ENCODE measurements around the gene FBXL7.

The FBXL7 gene

DNA sequence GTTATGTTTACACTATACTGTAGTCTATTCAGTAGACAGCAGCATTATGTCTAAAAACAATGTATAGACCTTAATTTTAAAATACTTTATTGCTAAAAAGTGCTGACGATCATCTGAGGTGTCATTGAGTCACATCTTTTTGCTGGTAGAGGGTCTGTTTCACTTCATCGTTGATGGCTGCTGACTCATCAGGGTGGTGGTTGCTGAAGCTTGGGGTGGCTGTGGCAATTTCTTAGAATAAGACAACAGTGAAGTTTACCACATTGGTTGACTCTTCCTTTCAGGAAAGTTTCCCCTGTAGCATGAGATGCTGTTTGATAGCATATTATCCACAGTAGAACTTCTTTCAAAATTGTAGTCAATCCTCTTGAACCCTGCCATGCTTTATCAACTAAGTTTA lies 150.3 kb downstream of the FBXL7 start:
- DNase-seq (ENCODE audit: low read depth in 2 of 3, low spot score in 1 of 3), result no peak

DNA sequence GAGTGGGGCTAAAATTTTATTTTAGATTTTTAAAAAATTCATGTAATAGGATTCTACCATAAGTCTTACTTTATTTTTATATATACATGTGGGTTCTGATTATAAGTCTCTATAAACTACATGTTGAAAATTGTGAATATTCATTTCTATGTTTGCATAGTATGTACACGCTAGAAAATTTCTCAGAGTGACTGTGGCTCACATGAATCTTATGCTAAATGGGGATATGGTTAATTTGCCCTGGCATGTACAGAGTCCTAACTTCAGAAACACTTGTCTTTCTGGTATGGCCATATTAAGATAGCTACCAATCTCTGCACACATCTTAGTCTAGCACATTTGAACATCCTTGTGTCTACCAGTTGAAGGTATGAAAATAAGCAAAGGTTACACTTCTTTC lies 154.8 kb downstream of the FBXL7 start:
- DNase-seq (ENCODE audit: low read depth in 2 of 3, low spot score in 1 of 3), result no peak

DNA sequence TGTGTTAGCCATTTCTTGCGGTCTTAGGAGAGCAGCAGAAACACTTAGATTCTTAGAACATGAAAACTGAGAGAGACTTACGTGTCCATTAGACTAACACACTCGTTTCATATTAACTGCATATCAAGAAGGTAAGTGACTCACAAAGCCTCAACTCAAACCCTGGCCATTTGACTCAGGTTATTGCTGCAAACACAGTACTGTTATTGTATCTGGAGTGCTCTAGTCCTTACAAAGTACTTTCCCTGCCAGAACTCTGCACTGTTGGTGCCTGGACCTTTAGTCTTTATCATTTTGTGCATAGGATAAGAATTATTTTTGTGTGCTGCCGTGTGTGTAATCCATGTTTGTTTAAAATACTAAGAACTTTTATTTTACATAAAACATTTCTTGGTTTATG lies 155.7 kb downstream of the FBXL7 start:
- no peak for DNase-seq (ENCODE audit: low read depth in 2 of 3, low spot score in 1 of 3)

DNA sequence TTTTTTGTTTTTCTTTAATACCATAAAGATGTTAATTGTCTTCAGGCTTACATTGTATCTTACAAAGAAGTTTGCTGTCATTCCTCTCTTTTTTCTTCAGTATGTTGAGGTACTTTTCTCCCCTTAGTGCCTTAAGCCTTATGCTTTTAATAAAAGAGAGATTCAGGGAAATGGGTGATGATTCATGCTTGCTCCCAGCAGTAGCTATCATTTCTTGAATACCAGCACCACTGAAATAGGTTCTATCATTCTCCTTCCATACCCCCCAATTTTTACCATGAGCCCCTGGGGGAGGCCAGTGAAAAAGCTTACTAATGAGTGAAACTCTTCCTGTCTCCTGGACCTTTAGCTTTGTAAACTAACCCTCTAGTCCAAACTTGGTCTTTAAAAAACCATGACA lies 165.0 kb downstream of the FBXL7 start:
- no peak for DNase-seq (ENCODE audit: low read depth in 2 of 3, low spot score in 1 of 3)

DNA sequence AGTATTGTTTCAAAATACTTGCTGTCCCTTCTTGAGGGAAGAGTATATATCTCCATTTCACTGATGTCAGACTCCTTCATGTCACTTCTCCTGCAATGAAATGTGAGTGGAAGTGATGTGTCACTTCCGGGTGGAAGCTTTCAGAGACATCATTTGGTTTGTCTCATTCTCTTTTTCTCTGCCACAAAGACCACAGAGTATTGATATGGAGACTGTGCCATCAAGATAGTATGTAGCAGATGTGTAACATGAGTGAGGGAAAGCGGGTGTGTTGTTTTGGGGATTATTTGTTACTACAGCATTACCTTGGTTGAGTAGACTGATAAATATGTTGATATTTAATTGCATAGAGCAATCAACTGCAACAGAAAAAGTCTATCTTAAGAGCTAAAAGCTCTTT lies 169.8 kb downstream of the FBXL7 start:
- DNase-seq (ENCODE audit: low read depth in 2 of 3, low spot score in 1 of 3), result no peak

DNA sequence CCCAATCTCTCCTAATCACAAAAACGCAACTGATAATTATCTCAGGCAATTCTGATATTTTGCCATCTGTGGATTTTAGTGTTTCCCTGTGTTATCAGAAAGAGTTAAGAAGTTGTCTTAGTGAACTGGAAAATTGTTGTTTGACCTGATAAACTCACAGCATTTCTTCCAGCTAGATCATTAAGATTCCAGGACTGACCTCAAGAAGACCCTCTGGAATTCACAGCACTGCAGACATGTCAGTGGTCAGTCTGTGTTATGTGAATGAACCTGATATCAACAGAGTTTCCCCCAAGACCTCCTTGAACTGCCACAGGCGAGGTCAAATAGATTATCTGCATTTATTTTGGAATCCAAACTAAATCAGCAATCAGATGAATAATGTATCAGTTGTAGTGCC lies 174.7 kb downstream of the FBXL7 start:
- no peak for DNase-seq (ENCODE audit: low read depth in 2 of 3, low spot score in 1 of 3)

DNA sequence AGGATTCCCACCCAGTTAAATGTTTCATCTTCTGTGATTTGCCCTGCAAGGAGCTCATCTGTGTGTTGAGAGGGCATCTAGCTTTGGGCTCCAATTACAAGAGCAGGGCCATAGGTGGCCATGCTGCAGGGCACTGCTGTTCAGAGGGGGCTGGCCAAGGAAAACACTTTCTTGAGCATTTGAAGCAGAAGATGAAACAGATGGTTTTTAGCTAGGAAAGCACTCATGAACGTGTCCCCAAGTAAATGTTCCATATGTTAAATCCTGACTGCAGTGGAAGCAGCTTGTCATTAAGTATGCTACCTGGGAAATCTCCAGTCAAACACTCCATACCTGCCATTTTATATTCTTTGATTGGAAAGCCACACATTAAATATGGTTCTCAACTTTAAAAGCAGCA lies 176.6 kb downstream of the FBXL7 start:
- DNase-seq (ENCODE audit: low read depth in 2 of 3, low spot score in 1 of 3), result no peak

DNA sequence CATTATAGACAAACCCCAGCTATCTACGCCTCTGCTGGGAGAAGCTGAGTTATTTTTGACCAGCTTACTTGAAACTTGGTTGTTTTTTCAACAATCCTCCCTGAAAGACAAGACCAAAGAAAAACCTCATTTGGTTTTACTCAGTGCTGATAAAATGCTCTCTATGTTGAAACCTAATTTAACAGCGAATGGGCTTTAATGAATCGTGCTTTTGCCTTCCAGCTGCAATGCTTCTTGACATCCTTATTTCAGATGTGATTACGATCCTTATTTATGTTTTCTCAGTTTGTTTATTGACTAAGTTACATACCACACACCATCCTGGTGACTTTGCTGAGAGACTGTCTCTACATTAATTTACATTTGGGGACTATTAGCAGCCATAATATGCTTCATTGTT lies 179.2 kb downstream of the FBXL7 start:
- no peak for DNase-seq (ENCODE audit: low read depth in 2 of 3, low spot score in 1 of 3)

DNA sequence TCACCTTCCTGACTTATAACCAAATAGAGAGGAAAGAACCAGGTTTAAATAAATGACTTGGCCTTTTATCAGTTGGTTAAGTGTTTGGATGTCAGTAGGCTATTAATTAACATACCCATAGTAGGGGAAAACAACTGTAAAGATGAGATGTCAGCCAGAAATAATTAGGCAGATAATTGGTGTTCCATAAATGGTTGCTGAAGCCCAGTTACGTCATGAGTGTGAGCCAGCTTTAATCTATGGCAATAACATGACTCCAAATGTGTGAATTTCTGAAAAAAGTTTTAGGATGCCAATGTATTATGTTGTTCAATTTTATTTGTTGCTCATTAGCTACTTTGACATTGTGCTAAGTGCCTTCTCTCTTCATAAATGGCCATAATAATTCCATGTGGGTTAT lies 180.5 kb downstream of the FBXL7 start:
- DNase-seq (ENCODE audit: low read depth in 2 of 3, low spot score in 1 of 3), result no peak

DNA sequence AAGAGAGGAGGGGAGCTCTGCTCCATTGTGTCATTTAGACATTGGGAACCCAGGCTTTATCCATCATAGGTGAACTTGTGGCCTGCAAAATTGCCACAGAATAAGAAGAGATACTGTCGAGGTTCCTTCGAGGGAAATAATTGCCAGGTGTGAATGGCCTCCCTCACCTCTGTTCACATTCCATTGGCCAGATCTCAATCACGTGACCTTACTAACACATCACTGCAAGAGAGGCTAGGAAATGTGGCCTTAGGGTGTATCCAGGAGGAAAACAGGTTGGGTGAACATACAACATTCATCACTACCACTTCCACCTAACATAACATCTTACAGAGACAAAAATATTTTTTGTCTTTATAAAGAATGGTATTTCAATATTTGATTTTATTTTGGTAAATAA lies 182.1 kb downstream of the FBXL7 start:
- DNase-seq (ENCODE audit: low read depth in 2 of 3, low spot score in 1 of 3), result no peak

DNA sequence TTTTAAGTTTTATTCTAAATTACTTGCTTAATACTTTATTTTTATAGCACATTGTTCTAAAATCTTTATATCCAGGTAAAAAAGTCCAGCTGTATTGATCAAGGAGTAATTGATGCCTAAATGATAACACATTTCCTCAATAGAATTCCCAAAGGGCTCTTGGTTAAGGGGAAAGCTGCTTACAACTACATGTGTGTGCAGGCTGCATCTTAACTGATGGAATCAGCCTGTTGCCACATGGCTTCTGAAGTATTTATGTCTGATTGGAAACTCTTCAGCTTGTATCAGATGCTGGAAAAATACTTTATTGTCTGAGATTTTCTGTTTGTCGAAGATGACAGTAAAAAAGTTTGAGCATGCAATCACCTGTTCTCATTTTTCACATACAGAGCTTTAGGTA lies 182.6 kb downstream of the FBXL7 start:
- no peak for DNase-seq (ENCODE audit: low read depth in 2 of 3, low spot score in 1 of 3)

DNA sequence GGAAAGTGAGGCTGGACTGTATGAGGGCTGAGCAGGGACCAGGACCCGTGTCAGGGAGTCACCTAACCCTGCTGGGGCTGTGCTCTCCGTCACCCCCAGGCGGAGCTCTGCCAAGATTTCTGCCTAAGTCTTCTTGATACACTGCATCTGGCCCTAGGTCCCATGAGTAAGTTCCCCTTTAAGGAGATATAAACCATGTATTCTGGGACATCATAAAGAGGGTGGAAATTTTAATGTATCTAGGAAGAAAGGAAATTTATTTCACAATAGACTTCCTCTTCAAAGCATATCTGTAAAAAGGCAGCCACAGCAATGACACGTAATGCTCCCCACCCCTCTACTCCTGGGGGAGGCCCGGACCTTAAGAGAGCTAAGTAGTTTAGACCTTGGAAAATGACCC lies 183.4 kb downstream of the FBXL7 start:
- DNase-seq (ENCODE audit: low read depth in 2 of 3, low spot score in 1 of 3), result no peak

DNA sequence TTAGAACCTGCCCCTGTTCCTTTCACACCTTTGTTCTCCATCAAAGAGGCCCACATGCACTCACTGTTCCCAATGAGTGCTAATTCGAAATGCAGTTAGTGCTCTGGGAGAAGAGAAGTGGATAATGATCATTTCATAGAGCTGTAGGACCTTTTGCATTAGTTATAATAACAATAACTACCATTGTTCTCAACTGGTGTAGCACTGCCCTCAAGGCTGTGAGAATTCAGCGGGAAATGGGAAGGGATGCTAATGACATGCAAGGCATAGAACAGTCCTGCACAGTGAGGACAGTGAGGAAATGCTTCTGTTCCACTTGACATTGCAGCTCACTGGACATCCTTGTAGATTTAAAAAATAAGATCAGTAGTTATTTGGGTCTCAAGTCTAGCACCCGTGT lies 187.4 kb downstream of the FBXL7 start:
- DNase-seq (ENCODE audit: low read depth in 2 of 3, low spot score in 1 of 3), result no peak

DNA sequence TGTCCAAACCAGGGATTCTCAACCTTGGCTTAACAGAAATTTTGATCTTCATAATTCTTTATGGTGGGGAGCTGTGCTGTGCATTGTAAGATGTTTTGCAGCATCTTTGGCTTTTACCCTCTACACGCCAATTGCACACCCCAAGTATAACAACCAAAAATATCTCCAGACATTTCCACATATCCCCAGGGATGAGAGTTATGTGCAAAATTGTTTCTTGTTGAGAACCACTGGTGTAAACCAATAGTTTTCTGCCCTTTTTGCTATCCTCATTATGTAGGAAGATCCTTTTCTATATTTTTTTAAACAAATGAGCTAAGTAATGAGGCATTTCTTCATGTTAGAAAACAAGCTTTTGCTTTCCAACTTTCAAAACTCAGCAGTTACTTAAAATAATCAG lies 189.9 kb downstream of the FBXL7 start:
- DNase-seq (ENCODE audit: low read depth in 2 of 3, low spot score in 1 of 3), result no peak

DNA sequence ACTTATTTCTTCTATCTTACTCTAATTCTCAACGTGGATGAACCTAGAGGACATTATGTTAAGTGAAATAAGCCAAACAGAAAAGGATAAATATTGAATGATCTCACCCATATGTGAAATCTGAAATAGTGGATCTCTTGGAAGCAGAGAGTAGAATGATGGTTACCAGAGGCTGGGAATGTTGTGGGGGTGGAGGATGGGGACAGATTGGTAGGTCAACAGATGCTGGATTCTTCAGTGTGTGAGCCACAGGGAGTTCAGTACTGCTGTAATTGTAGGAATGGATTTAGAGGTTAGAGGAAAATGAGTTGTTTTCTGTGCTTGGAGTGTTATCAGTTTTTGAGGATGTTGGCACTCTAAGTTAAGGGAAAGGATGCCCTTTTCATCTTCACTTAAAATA lies 190.6 kb downstream of the FBXL7 start:
- DNase-seq (ENCODE audit: low read depth in 2 of 3, low spot score in 1 of 3), result no peak

DNA sequence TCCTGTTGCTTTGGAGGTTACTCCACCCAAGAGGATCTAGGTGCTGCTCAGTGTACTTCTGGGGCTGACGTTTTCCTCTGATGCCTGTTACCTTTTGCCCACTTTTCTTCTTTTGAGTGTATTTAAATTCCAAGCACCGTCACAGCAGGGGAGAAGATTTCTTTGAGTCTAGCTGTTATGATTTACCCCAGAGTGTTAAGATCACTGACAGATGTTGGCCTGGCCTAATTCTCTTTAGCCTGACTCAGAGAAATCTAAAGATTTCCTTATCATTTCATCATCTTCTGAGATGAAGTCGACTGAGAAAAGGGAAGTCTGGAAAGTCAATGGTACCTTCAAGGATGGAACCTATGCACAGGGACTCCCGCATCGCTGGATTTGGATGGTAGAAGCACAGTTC lies 191.5 kb downstream of the FBXL7 start:
- no peak for DNase-seq (ENCODE audit: low read depth in 2 of 3, low spot score in 1 of 3)

DNA sequence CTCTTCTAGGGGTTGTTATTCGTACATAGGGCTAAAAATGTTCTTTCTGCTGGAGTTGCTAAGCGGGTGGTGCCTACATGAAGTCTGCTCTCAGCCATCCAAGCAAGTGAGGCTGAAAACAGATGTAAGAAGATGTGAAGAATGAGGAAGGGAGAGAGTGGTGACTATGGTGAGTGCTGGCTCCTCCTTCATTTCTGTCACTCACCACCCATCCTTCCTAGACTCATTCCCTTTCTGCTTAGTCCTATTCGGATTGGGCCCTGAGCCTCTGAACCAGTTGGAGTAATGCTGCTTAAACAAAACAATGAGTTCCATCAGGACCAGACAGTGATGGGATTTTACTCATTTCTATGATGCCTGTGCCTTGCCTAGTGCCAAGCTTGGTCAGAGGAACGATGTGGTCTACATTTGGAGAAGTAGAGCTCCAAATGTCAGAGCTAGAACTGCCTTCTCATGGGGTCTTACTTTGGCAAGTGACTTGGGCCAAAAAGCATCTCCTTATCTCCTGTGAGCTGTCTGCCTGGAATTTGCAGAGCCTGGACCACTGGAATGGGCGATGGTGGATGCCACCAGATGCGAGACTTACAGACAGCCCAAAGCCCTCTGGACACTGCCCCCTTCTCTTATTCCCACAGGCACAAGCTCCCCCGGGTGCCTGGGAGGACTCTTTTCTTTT lies 192.9 kb downstream of the FBXL7 start:
- DNase-seq (ENCODE audit: low read depth in 2 of 3, low spot score in 1 of 3), result no peak

DNA sequence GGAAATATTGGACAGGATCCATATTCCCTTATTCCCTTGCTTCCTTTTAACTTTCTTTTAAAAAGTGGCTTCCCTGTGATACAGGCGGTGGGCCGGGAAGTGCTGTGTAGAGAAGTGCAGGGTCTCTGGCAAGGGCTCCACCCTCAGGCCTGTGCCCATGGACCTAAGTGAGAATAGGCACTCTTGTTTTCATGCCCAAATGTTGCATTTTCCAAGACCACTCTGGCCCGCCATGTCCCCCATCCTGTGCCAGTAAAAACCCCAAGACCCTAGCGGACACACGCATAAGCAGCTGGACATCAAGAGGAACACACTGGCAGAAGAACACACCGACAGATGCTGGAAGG lies 193.4 kb downstream of the FBXL7 start:
- DNase-seq (ENCODE audit: low read depth in 2 of 3, low spot score in 1 of 3), result no peak

DNA sequence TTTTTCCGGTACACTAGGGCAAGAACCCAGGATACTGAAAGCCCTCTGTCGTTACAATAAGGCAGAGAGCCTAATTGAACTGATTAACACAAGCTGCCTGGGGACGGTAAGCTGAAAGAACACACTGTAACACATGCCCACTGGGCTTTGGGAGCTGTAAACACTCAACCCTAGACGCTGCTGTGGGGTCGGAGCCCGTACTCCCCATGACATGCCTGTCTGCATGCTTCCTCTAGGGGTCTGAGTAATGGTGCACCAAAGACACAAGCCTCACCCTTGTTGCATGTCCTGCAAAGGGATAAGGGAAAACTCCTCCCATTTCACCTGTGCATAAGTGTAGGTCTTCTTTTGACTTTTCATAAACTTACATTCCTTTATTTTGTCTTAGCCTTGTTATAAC lies 194.0 kb downstream of the FBXL7 start:
- DNase-seq (ENCODE audit: low read depth in 2 of 3, low spot score in 1 of 3), result no peak

DNA sequence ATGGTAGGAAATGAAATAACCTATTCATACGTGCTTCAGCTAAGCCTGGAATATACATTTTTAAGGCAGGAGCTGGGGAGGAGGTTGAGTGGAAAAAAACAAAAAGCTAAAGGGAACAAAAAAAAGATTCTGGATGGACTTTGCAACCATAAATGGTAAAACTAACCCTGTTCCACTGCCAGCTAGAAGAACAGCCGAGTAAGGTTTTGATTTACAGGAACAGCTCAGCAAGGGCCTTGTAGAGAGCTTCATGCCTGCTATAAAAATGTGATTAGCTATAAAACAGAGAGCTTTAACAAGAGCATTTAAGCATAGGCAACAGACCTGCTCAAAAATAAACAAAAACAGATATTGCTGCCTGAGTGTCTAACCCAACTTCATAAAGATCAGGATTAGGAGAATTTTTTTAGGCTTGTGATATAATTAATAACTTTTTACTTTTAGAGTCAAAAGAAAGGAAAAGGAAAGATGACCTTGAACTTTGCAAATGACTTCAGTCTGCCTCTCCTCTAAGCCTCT lies 194.8 kb downstream of the FBXL7 start:
- DNase-seq (ENCODE audit: low read depth in 2 of 3, low spot score in 1 of 3), result no peak

DNA sequence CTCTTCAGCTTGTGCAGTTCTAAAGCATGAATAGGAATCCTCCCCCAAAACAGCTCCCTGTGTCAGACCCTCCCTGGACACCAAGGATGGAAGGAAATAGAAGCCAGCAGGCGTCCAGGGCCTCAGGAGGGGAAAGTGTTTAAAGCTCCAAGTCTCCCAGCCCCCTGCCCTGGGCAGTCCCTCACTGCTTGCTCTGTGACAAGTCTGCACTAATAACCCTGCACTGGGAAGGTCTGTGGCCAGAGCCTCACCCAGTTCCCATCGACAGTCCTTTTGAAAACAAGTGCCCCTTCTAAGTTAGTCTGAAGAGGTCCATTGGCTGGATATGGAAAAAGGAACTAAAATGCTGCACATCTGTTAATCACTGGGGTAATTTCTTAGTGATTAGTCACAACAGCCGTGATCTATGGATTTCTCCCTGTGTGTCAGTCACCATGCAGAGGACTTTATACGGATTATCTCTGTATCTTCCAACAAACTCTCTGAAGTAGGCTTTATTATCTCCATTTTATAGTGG lies 195.3 kb downstream of the FBXL7 start:
- DNase-seq (ENCODE audit: low read depth in 2 of 3, low spot score in 1 of 3), result no peak

DNA sequence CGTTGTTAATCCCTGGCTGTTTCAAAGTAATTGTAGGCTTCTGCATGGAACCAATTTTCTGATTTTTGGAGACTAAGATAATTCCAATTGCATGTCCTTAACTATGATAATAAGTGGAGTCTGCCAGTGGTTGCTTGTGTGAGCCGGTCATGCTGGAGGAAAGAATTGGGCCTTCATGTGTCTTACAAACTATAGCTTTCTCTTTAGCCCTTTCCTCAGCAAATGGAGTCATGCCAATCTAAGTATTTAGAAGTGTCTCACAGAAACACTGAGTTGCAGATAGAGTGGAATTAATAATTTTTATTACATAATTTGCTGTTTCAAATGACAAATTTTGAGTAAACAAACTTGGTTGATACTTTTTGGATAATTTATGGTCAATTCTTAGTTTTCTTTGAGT lies 200.4 kb downstream of the FBXL7 start:
- no peak for DNase-seq (ENCODE audit: low read depth in 2 of 3, low spot score in 1 of 3)

DNA sequence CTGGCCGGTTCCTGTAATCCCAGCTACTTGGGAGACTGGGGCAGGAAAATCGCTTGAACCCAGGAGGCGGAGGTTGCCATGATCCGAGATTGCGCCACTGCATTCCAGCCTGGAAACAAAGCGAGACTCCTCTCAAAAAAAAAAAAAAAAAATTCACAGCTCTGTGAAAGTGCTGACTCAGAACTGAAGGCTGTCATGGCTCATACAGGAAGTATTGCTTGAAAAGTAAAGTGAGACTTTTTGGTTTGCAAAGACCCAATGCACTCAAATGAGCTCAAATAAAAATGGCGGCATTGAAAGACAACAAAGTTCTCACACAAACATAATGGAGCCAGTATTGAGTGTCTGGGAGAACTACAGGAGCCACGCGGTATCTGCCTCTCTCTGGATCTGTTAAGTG lies 202.1 kb downstream of the FBXL7 start:
- no peak for DNase-seq (ENCODE audit: low read depth in 2 of 3, low spot score in 1 of 3)

DNA sequence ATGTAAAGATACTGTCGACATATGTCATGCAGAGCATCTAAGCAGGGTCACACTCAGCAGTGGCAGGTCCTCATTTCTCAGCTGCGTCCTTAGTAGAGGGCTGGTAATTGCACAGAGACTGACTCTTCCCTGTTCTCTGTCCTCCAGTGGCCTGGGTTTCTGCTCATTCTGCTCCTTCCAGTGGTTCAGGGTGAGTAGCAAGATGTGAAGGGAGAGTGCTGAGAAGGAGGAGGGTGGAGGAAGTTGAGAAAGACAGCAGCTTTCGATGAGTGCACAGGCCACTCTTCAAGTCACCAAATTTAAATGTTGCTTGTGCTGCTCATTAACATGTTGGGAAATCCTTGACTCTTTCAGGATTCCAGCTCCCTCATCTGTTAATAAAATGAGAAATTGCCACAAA lies 203.9 kb downstream of the FBXL7 start:
- no peak for DNase-seq (ENCODE audit: low read depth in 2 of 3, low spot score in 1 of 3)

Data from stimulated activated CD4-positive, alpha-beta T cell treated with anti-CD3 and anti-CD28 coated beads, Interleukin-12 subunit alpha, Interleukin-12 subunit beta, amount 100 ng/mL, for 48 hours (primary cell).